ENCODE data around the gene MAP7D3. TPM values are rescaled to one million over a fixed set of nuclear protein-coding genes. Genes with fewer than 3 reads are reported as not detected.
A peak's percentile ranks its signal among the peaks of the same experiment; 100 is the strongest.

MAP7D3 gene
- total RNA-seq, 4 donors from 2014 or later, result 16.5 to 29.8 (median 23.2) TPM

- ATAC-seq (ENCODE audit: low FRiP score) (no peak), DNase-seq (ENCODE audit: low spot score) (no peak)
- TF ChIP-seq CTCF (IDR thresholded peaks at IDR 0.05), result no peak
Measured at GRCh38 chrX:136212557-136213111, 38.6 kb downstream of the MAP7D3 start.

DNA sequence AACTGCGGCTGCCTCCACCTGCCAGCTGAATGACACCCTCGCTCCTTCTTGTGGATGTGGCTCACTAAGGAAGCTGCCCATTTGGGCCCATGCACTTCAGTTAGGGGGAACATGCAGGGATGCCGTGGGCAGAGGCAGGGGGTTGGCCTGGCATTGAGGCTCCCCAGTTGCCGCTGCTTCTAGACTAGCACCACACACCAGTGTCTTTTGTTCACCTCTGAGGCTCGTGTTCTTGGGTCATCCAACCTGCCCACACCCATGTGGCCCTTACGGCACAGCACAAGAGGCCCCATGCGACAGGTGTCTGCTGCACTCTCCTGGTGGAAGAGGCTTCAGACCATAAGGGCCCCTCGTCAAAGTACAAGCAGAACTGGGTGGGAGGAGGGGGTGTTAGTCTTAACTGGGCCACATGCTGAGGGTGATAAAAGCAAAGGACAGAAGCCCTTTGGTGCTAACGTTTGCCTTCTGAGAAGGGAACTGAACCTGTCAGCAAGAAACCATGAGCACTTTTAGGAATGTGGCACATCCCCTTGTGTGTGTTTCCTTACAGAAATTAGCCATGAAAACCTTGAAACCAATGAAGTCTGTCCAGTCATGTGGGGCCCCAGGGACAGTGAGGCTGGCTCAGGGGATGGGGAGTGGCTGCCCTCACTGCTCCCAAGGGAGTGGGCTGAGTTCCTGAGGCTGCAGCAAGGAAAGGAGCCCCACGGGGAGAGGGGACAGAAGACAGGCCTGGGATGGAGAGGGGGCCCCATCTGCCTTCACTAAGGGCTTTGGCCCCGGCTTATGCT, 39.2 kb downstream of the MAP7D3 start:
- TF ChIP-seq CTCF (IDR thresholded peaks at IDR 0.05), result no peak
- ATAC-seq (ENCODE audit: low FRiP score) (no peak), DNase-seq (ENCODE audit: low spot score) (no peak)

GRCh38 chrX:136210806-136211205, 40.4 kb downstream of the MAP7D3 start:
- ATAC-seq (ENCODE audit: low FRiP score) (no peak), DNase-seq (ENCODE audit: low spot score) (no peak)
- no peak for TF ChIP-seq CTCF (IDR thresholded peaks at IDR 0.05)

DNA sequence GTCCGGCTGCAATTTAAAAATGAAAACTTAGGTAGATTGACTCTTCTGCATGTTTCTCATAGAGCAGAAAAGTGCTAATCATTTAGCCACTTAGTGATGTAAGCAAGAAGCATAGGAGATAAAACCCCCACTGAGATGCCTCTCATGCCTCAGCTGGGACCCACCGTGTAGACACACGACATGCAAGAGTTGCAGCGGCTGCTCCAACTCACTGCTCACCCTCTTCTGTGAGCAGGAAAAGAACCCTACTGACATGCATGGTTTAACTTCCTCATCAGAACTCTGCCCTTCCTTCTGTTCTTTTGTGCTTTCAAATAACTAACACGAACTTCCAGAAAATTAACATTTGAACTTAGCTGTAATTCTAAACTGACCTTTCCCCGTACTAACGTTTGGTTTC, 41.0 kb downstream of the MAP7D3 start:
- no peak for TF ChIP-seq CTCF (IDR thresholded peaks at IDR 0.05)
- ATAC-seq (ENCODE audit: low FRiP score) (no peak), DNase-seq (ENCODE audit: low spot score) (no peak)

GRCh38 chrX:136209751-136210150, 41.4 kb downstream of the MAP7D3 start:
- no peak for DNase-seq (ENCODE audit: low spot score)
- no peak for TF ChIP-seq CTCF (IDR thresholded peaks at IDR 0.05)
- no peak for ATAC-seq (ENCODE audit: low FRiP score)

DNA sequence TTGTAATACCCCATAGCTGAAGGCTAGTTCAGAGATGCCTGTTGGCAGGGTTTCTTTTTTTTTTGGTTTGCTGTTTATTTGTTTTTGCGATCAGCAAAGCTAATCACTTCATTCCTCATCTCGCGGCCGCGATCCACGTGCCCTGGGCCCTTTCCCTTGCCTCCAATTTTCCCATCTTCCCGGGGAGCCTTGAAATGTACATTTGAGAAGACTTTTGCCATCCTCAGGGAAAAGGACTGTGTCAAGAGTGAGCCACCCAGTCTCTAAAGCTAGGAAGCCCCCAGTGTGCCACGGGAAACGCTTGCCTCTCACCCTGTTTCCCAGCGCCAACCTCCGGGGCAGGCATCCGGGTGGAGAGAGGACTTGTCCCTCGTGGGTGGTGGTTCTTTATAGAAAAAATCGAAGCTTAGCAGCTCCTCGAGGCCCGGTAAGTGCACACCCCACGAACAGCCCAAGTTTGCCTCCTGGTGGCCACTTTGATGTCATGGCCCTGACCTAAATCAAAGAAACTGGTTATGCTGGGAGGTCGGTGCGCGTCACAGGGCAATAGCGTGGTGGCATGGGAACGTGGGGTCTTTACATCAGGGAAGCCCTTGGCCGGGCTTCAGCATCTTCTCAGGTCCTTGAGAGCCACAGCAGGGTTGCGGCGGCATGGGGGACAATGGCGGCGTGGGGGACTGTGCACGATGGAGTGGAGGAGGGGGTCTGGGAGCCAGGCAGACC, 42.0 kb downstream of the MAP7D3 start:
- peak in 2 of 3 donors; percentile 7 to 25 for TF ChIP-seq CTCF (IDR thresholded peaks at IDR 0.05)
- ATAC-seq (ENCODE audit: low FRiP score) (no peak), DNase-seq (ENCODE audit: low spot score) (no peak)

Data from omental fat pad (tissue), 4 donors.